Effector memory CD4-positive, alpha-beta T cell (primary cell): ENCODE data around the gene SMYD3.

Experiments used
- DNase-seq, 3 donors: peaks; one replicate each; pipeline ENCODE4 v3.0.0-alpha.2; 2020
- H3K27ac ChIP-seq: 2 replicates; pipeline ENCODE4 v1.7.0; 2013; ENCODE audit warnings: mild to moderate bottlenecking, low read length, moderate library complexity; ENCODE audit not compliant: insufficient read depth, poor library complexity, severe bottlenecking
- H3K27me3 ChIP-seq: replicated peaks from 2 replicates; pipeline ENCODE4 v1.7.0; 2013; ENCODE audit warnings: mild to moderate bottlenecking, low read length; ENCODE audit not compliant: insufficient read depth, control insufficient read depth, poor library complexity, severe bottlenecking
- H3K36me3 ChIP-seq: 2 replicates; pipeline ENCODE4 v1.7.0; 2013; ENCODE audit warnings: mild to moderate bottlenecking, low read length, moderate library complexity; ENCODE audit not compliant: control insufficient read depth, insufficient read depth
- H3K4me1 ChIP-seq: 2 replicates; pipeline ENCODE4 v1.7.0; 2013; ENCODE audit warnings: low read length, mild to moderate bottlenecking; ENCODE audit not compliant: control insufficient read depth, insufficient read depth, poor library complexity, severe bottlenecking
- H3K4me3 ChIP-seq: 2 replicates; pipeline ENCODE4 v1.7.0; 2013; ENCODE audit warnings: low read length, low read depth, mild to moderate bottlenecking; ENCODE audit not compliant: insufficient read depth, poor library complexity, severe bottlenecking
- H3K9me3 ChIP-seq: 2 replicates; pipeline ENCODE4 v1.7.0; 2013; ENCODE audit warnings: mild to moderate bottlenecking, low read length, moderate library complexity; ENCODE audit not compliant: control insufficient read depth

Gene SMYD3

DNA sequence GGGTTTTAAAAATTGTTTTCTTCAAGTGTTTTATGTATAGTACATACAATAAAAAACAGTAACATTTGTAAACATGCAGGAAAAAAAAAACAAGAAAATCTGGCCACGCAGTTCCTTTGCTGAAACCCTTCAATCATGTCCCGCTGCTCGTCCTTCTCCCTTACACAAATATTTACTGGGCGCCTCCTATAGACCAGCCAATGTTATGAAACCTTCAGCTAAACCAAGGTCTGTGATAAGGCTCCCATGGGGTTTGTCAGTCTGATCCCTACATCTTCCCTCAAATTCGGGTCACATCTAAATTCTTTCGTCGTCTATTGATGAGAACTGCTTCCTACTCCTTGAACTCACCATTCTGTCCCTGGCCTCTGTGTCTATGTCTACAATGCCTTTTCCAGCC, 583.9 kb downstream of the SMYD3 start:
- H3K27me3 ChIP-seq, result no peaks in the 10 kb centered on the region
- no peak for DNase-seq

GRCh38 chr1:245921417-245921816, 585.7 kb downstream of the SMYD3 start:
- H3K4me3 ChIP-seq, result no peak overlapping the region
- no peak for DNase-seq

More for the DNA sequence above, 583.9 kb downstream of the SMYD3 start:
- Histone ChIP-seq H3K4me3 (no peak overlapping the region), H3K36me3 (no peaks in the 10 kb centered on the region), H3K4me1 (no peaks in the 10 kb centered on the region), H3K9me3 (no peaks in the 10 kb centered on the region), H3K27ac (no peak overlapping the region)

DNA sequence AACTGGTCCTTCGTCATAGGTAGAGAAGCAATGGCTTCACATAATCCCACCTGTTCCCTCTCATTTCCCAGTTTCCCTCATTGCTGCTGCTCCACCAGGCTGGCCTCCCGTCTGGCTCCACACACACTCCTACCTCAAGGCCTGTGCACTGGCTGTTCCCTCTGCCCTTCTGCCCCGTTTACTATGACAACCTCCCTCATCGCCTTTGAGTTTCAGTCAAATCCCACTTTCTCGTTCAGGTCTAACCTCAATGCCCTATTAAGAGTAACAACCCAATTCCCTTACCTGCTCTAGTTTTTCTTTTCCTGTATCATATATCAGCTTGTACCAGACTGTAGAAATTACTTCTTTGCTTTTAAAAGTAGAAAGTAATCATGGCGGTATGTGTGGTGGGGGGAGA, 589.7 kb downstream of the SMYD3 start:
- Histone ChIP-seq H3K4me3 (no peak overlapping the region), H3K27ac (no peak overlapping the region), H3K36me3 (no peaks in the 10 kb centered on the region), H3K4me1 (no peaks in the 10 kb centered on the region), H3K27me3 (no peaks in the 10 kb centered on the region), H3K9me3 (no peaks in the 10 kb centered on the region)
- DNase-seq, result no peak

More at GRCh38 chr1:245921417-245921816, 585.7 kb downstream of the SMYD3 start:
- Histone ChIP-seq H3K36me3 (no peaks in the 10 kb centered on the region), H3K27ac (no peak overlapping the region), H3K4me1 (no peaks in the 10 kb centered on the region), H3K9me3 (no peaks in the 10 kb centered on the region), H3K27me3 (no peaks in the 10 kb centered on the region)

GRCh38 chr1:245915841-245916240, 591.2 kb downstream of the SMYD3 start:
- H3K36me3 ChIP-seq, result no peaks in the 10 kb centered on the region
- DNase-seq, result no peak
- H3K4me3 ChIP-seq, result no peak overlapping the region
- no peaks in the 10 kb centered on the region for H3K9me3 ChIP-seq
- no peaks in the 10 kb centered on the region for H3K27me3 ChIP-seq
- H3K27ac ChIP-seq, result no peak overlapping the region
- H3K4me1 ChIP-seq, result no peaks in the 10 kb centered on the region

DNA sequence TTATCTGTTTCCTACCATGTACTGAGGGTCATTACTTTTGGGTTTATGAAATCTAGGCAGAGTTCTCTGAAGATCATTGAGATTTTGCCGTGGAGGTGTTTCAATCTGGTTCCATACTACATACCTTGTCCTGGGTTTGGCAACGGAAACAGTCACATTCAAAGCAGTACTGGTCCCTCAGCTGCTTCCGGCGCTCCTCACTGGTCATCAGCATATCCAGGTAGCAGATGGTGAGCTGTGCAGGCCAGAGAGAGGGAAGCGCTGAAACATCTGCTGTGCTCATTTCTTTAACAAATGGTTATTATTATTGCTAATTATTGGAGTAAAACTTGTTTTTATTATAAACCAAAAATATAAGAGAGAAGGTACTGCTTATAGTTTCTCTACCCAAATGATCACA, 591.7 kb downstream of the SMYD3 start:
- Histone ChIP-seq H3K9me3 (no peaks in the 10 kb centered on the region), H3K36me3 (no peaks in the 10 kb centered on the region), H3K4me3 (no peak overlapping the region), H3K27ac (no peak overlapping the region), H3K4me1 (no peaks in the 10 kb centered on the region), H3K27me3 (no peaks in the 10 kb centered on the region)
- no peak for DNase-seq

- H3K27ac ChIP-seq, result no peak overlapping the region
- no peak for DNase-seq
- no peak overlapping the region for H3K4me3 ChIP-seq
- no peaks in the 10 kb centered on the region for H3K27me3 ChIP-seq
- no peaks in the 10 kb centered on the region for H3K4me1 ChIP-seq
- no peaks in the 10 kb centered on the region for H3K9me3 ChIP-seq
- H3K36me3 ChIP-seq, result no peaks in the 10 kb centered on the region
These were observed 598.5 kb downstream of the SMYD3 start for GRCh38 chr1:245908543-245908942.

DNA sequence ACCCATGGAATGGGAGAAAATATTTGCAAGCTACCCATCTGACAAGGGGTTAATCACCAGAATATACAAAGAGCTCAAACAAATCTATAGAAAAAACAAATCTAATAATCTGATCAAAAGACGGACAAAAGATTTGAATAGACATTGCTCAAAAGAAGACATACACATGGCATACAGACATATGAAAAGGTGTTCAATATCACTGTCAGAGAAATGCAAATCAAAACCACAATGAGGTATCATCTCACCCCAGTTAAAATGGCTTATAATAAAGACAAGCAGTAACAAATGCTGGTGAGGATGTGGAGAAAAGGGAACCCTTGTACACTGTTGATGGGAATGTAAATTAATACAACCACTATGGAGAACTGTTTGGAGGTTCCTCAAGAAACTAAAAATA, 600.9 kb downstream of the SMYD3 start:
- no peaks in the 10 kb centered on the region for H3K9me3 ChIP-seq
- no peak for DNase-seq

GRCh38 chr1:245903851-245904250, 603.2 kb downstream of the SMYD3 start:
- H3K36me3 ChIP-seq, result no peaks in the 10 kb centered on the region
- H3K27ac ChIP-seq, result no peak overlapping the region
- no peak overlapping the region for H3K4me3 ChIP-seq
- no peaks in the 10 kb centered on the region for H3K27me3 ChIP-seq
- no peak for DNase-seq
- H3K4me1 ChIP-seq, result no peaks in the 10 kb centered on the region
- H3K9me3 ChIP-seq, result no peaks in the 10 kb centered on the region

More for the DNA sequence above, 600.9 kb downstream of the SMYD3 start:
- Histone ChIP-seq H3K4me1 (no peaks in the 10 kb centered on the region), H3K27me3 (no peaks in the 10 kb centered on the region), H3K4me3 (no peak overlapping the region), H3K36me3 (no peaks in the 10 kb centered on the region), H3K27ac (no peak overlapping the region)

GRCh38 chr1:245901565-245901964, 605.5 kb downstream of the SMYD3 start:
- no peak for DNase-seq
- H3K36me3 ChIP-seq, result no peaks in the 10 kb centered on the region

GRCh38 chr1:245901037-245901436, 606.0 kb downstream of the SMYD3 start:
- Histone ChIP-seq H3K27me3 (no peaks in the 10 kb centered on the region), H3K27ac (no peak overlapping the region), H3K36me3 (no peaks in the 10 kb centered on the region), H3K4me3 (no peak overlapping the region), H3K4me1 (no peaks in the 10 kb centered on the region), H3K9me3 (no peaks in the 10 kb centered on the region)
- DNase-seq, result no peak

More at GRCh38 chr1:245901565-245901964, 605.5 kb downstream of the SMYD3 start:
- H3K27me3 ChIP-seq, result no peaks in the 10 kb centered on the region
- no peak overlapping the region for H3K27ac ChIP-seq
- no peaks in the 10 kb centered on the region for H3K4me1 ChIP-seq
- H3K9me3 ChIP-seq, result no peaks in the 10 kb centered on the region
- H3K4me3 ChIP-seq, result no peak overlapping the region

GRCh38 chr1:245898581-245898980, 608.5 kb downstream of the SMYD3 start:
- Histone ChIP-seq H3K9me3 (no peaks in the 10 kb centered on the region), H3K4me1 (no peaks in the 10 kb centered on the region), H3K4me3 (no peak overlapping the region), H3K36me3 (no peaks in the 10 kb centered on the region), H3K27ac (no peak overlapping the region), H3K27me3 (no peaks in the 10 kb centered on the region)
- no peak for DNase-seq
